ENCODE measurements around the gene CPT1A.
"Not testable (repeated sequence)": the region's sequence is repeated elsewhere in the genome, so short reads cannot be mapped to it uniquely, and the experiment has no call there.

CPT1A gene

GRCh38 chr11:68868221-68868835 lies 26.6 kb upstream of the CPT1A start:
- Histone ChIP-seq H3K36me3 (ENCODE audit: control insufficient read depth in 1 of 2, insufficient read depth in 2 of 2, low read length in 2 of 2) (no peaks in the 10 kb centered on the region), H3K9me3 (ENCODE audit: control insufficient read depth in 1 of 2, low read length in 2 of 2) (peaks cover 0 to 7% of the 10 kb centered on the region in 2 donors), H3K4me3 (ENCODE audit: low read depth in 1 of 2, low read length in 2 of 2) (no peak overlapping the region), H3K27ac (ENCODE audit: low read length) (no peak overlapping the region), H3K4me1 (ENCODE audit: control insufficient read depth in 1 of 2, insufficient read depth in 2 of 2, low read length in 2 of 2) (peaks cover 3 to 18% of the 10 kb centered on the region in 2 donors), H3K27me3 (ENCODE audit: low read depth, low read length) (no peaks in the 10 kb centered on the region)

DNA sequence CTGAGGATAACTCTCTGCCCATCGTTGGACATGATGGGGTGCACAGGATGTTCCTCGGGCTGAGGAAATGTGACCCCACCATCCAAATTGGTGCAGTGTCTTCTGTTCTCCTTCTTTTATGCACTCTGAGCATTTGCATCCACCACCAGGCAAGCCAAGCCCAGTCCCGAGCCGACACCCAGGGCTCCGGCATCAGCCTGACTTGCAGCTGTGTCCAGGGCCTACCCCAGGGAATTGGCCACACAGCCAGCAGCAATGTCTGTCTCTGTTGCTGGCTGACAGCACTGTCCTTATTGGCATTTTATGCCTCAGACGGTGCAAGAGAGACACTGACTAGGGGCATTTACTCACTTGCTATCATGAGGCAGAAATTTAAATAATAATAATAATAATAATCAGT lies 25.4 kb upstream of the CPT1A start:
- H3K27ac ChIP-seq (ENCODE audit: low read length), result no peak overlapping the region
- peaks cover 3 to 8% of the 10 kb centered on the region in 2 donors for H3K4me1 ChIP-seq (ENCODE audit: control insufficient read depth in 1 of 2, insufficient read depth in 2 of 2, low read length in 2 of 2)
- no peaks in the 10 kb centered on the region for H3K27me3 ChIP-seq (ENCODE audit: low read depth, low read length)
- peaks cover 0 to 7% of the 10 kb centered on the region in 2 donors for H3K9me3 ChIP-seq (ENCODE audit: control insufficient read depth in 1 of 2, low read length in 2 of 2)
- no peaks in the 10 kb centered on the region for H3K36me3 ChIP-seq (ENCODE audit: control insufficient read depth in 1 of 2, insufficient read depth in 2 of 2, low read length in 2 of 2)
- H3K4me3 ChIP-seq (ENCODE audit: low read depth in 1 of 2, low read length in 2 of 2), result no peak overlapping the region

GRCh38 chr11:68865241-68865640 lies 23.5 kb upstream of the CPT1A start:
- H3K36me3 ChIP-seq (ENCODE audit: control insufficient read depth in 1 of 2, insufficient read depth in 2 of 2, low read length in 2 of 2), result no peaks in the 10 kb centered on the region
- no peaks in the 10 kb centered on the region for H3K27me3 ChIP-seq (ENCODE audit: low read depth, low read length)
- peaks cover 0 to 7% of the 10 kb centered on the region in 2 donors for H3K9me3 ChIP-seq (ENCODE audit: control insufficient read depth in 1 of 2, low read length in 2 of 2)
- no peak overlapping the region for H3K27ac ChIP-seq (ENCODE audit: low read length)
- no peak overlapping the region for H3K4me3 ChIP-seq (ENCODE audit: low read depth in 1 of 2, low read length in 2 of 2)
- H3K4me1 ChIP-seq (ENCODE audit: control insufficient read depth in 1 of 2, insufficient read depth in 2 of 2, low read length in 2 of 2), result peaks cover 3 to 8% of the 10 kb centered on the region in 2 donors

GRCh38 chr11:68863553-68864265 lies 22.0 kb upstream of the CPT1A start:
- Histone ChIP-seq H3K4me1 (ENCODE audit: control insufficient read depth in 1 of 2, insufficient read depth in 2 of 2, low read length in 2 of 2) (no peaks in the 10 kb centered on the region), H3K27ac (ENCODE audit: low read length) (no peak overlapping the region), H3K4me3 (ENCODE audit: low read depth in 1 of 2, low read length in 2 of 2) (no peak overlapping the region), H3K27me3 (ENCODE audit: low read depth, low read length) (no peaks in the 10 kb centered on the region), H3K9me3 (ENCODE audit: control insufficient read depth in 1 of 2, low read length in 2 of 2) (peaks cover 0 to 7% of the 10 kb centered on the region in 2 donors), H3K36me3 (ENCODE audit: control insufficient read depth in 1 of 2, insufficient read depth in 2 of 2, low read length in 2 of 2) (no peaks in the 10 kb centered on the region)

DNA sequence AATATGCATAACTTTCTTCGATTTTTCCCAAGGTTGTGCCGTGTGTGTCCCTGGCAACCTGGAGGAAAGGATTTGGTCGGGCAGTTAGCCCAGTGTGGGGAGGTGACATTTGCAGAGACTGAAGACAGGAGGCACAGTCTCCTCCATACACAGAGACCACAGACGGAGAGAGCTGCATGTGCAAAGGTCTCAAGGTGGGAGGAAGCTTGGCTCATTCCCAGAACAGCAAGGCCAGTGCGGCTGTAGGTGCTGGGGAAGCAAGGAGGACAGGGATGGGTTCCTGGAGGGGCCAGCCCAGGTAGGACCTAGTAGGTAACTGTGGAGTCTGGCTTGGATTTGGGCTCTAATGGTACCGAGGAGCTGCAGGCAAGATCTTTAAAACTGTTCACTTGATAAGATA lies 20.7 kb upstream of the CPT1A start:
- H3K4me1 ChIP-seq (ENCODE audit: control insufficient read depth in 1 of 2, insufficient read depth in 2 of 2, low read length in 2 of 2), result no peaks in the 10 kb centered on the region
- H3K9me3 ChIP-seq (ENCODE audit: control insufficient read depth in 1 of 2, low read length in 2 of 2), result peaks cover 0 to 7% of the 10 kb centered on the region in 2 donors
- no peak overlapping the region for H3K27ac ChIP-seq (ENCODE audit: low read length)
- H3K4me3 ChIP-seq (ENCODE audit: low read depth in 1 of 2, low read length in 2 of 2), result no peak overlapping the region
- no peaks in the 10 kb centered on the region for H3K27me3 ChIP-seq (ENCODE audit: low read depth, low read length)
- no peaks in the 10 kb centered on the region for H3K36me3 ChIP-seq (ENCODE audit: control insufficient read depth in 1 of 2, insufficient read depth in 2 of 2, low read length in 2 of 2)

GRCh38 chr11:68859123-68859522 lies 17.4 kb upstream of the CPT1A start:
- Histone ChIP-seq H3K4me1 (ENCODE audit: control insufficient read depth in 1 of 2, insufficient read depth in 2 of 2, low read length in 2 of 2) (peaks cover 5 to 14% of the 10 kb centered on the region in 2 donors), H3K27me3 (ENCODE audit: low read depth, low read length) (peaks cover 4% of the 10 kb centered on the region), H3K9me3 (ENCODE audit: control insufficient read depth in 1 of 2, low read length in 2 of 2) (peaks cover 0 to 6% of the 10 kb centered on the region in 2 donors), H3K27ac (ENCODE audit: low read length) (no peak overlapping the region), H3K4me3 (ENCODE audit: low read depth in 1 of 2, low read length in 2 of 2) (no peak overlapping the region), H3K36me3 (ENCODE audit: control insufficient read depth in 1 of 2, insufficient read depth in 2 of 2, low read length in 2 of 2) (no peaks in the 10 kb centered on the region)

DNA sequence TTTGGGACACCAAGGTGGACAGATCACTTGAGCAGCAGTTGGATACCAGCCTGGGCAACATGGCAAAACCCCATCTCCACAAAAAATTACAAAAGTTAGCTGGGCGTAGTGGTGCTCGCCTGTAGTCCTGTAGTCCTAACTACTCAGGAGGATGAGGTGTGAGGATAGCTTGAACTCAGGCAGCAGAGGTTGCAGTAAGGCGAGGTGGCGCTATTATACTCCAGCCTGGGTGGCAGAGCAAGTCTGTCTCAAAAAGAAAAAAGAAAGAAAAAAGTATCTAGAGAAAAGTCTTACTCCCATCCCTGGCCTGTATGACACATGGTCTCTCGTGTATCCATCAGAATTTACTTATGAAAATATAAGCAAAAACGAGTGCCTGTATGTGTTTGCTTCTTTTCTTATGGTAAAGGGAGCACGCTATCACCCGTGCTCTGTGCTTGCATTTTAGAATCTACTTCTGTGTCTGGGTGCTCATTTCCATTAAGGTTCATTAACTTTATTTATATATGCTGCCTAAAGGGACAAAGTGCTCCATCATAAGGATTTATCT lies 15.4 kb upstream of the CPT1A start:
- Histone ChIP-seq H3K4me3 (ENCODE audit: low read depth in 1 of 2, low read length in 2 of 2) (no peak overlapping the region), H3K4me1 (ENCODE audit: control insufficient read depth in 1 of 2, insufficient read depth in 2 of 2, low read length in 2 of 2) (peaks cover 5 to 16% of the 10 kb centered on the region in 2 donors), H3K27ac (ENCODE audit: low read length) (peak overlapping the region; percentile 47), H3K27me3 (ENCODE audit: low read depth, low read length) (peaks cover 8% of the 10 kb centered on the region), H3K9me3 (ENCODE audit: control insufficient read depth in 1 of 2, low read length in 2 of 2) (no peaks in the 10 kb centered on the region), H3K36me3 (ENCODE audit: control insufficient read depth in 1 of 2, insufficient read depth in 2 of 2, low read length in 2 of 2) (no peaks in the 10 kb centered on the region)

DNA sequence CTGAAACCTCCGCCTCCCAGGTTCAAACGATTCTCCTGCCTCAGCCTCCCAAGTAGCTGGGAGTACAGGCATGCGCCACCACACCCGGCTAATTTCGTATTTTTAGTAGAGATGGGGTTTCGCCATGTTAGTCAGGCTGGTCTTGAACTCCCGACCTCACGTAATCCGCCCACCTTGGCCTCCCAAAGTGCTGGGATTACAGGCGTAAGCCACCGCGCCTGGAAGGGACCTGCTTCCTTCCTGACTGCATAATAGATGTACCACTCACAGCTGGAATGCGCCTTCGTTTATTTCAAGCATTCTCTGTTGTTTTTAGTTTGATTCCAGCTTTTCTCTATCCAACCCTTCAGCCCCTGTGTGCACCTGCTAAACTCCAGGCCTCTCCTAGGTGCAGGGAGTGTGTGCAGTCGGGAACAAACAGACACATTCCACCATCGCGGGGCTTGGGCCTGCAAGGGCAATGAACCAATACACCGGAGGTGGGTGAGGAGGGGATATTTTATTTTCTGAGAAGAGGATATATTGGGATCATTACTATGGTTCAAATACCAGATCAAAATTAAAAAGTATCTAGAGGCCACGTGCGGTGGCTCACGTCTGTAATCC lies 14.8 kb upstream of the CPT1A start:
- not testable (repeated sequence) for H3K27ac ChIP-seq (ENCODE audit: low read length); H3K36me3 ChIP-seq (ENCODE audit: control insufficient read depth in 1 of 2, insufficient read depth in 2 of 2, low read length in 2 of 2); H3K9me3 ChIP-seq (ENCODE audit: control insufficient read depth in 1 of 2, low read length in 2 of 2); H3K27me3 ChIP-seq (ENCODE audit: low read depth, low read length); H3K4me3 ChIP-seq (ENCODE audit: low read depth in 1 of 2, low read length in 2 of 2)
- H3K4me1 ChIP-seq (ENCODE audit: control insufficient read depth in 1 of 2, insufficient read depth in 2 of 2, low read length in 2 of 2), result peaks cover 5 to 16% of the 10 kb centered on the region in 2 donors

DNA sequence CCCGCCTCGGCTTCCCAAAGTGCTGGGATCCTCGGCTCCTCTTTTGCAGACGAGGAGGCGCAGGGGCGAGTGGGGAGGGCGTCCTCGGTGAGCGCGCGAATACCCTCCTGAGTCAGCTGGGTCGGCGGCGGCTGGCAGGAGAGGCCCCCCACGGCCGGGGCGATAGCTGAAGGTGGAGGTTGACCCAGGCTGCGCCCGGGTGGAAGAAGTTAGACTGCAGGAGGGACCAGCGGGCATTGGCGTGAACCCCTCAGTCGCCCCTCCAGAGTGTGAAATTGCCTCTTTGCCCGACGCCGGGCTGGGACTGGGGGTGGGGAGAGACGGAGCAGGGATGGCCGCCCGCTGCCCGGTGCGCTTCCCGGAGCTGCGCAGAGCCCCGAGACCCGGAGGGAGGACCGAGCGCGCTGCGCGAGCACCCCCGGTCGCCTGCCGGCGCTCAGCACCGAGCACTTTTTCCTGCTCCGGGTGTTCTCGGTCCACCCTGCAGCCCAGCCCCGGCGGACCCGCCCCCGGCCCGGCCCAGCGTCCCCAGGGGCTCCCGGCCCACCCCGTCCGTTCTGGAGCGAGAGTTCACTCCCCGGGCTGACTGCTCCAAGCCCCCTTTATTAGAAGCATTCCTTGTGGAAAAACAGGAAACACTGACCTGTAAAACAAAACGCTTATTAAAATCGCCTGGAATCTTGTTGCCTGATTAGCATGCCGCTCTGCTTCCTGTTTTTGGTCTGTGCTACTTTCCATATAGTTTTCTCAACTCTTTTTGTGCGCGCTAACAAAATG lies 13.7 kb upstream of the CPT1A start:
- Histone ChIP-seq H3K4me3 (ENCODE audit: low read depth in 1 of 2, low read length in 2 of 2) (peak overlapping the region; percentile 59 to 67), H3K4me1 (ENCODE audit: control insufficient read depth in 1 of 2, insufficient read depth in 2 of 2, low read length in 2 of 2) (peaks cover 5 to 16% of the 10 kb centered on the region in 2 donors), H3K36me3 (ENCODE audit: control insufficient read depth in 1 of 2, insufficient read depth in 2 of 2, low read length in 2 of 2) (no peaks in the 10 kb centered on the region), H3K9me3 (ENCODE audit: control insufficient read depth in 1 of 2, low read length in 2 of 2) (no peaks in the 10 kb centered on the region), H3K27me3 (ENCODE audit: low read depth, low read length) (peaks cover 8% of the 10 kb centered on the region), H3K27ac (ENCODE audit: low read length) (no peak overlapping the region)

DNA sequence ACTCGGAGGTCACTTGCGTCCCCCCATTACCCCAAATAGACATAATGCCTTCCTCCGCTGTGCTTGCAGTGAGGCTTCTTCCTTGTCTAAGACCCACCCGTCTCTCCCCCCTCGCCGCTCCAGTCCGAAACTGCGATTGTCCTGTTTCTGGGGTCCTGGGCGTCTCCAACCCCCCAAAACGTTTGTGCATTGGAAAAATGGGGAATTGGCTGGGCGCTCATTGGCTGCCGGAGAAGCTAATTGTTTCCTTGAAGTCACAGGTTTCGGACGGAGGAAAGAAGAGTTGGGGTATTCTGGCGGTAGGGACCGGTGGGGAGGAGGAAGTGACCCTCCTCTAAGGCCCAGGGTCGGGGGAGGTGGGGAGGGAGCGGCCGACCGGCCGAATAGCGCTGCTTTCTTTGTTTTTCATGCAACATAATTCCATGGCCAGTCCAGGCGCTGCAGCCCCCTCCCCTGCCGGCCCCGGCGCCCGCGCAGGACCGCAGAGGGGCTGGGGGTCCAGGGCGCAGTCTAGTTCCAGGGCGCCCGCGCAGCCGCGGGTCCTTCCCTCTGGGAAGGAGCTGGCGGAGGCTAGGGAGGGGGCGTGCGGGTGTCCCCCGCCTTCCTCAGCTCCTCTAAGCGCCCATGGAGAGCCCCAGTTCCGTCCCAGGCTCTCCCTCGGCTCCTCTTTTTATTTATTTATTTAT lies 12.7 kb upstream of the CPT1A start:
- H3K27ac ChIP-seq (ENCODE audit: low read length), result no peak overlapping the region
- H3K4me1 ChIP-seq (ENCODE audit: control insufficient read depth in 1 of 2, insufficient read depth in 2 of 2, low read length in 2 of 2), result peaks cover 5 to 16% of the 10 kb centered on the region in 2 donors
- peaks cover 8% of the 10 kb centered on the region for H3K27me3 ChIP-seq (ENCODE audit: low read depth, low read length)
- peak overlapping the region in 1 of 2 donors; percentile 58 for H3K4me3 ChIP-seq (ENCODE audit: low read depth in 1 of 2, low read length in 2 of 2)
- H3K9me3 ChIP-seq (ENCODE audit: control insufficient read depth in 1 of 2, low read length in 2 of 2), result no peaks in the 10 kb centered on the region
- no peaks in the 10 kb centered on the region for H3K36me3 ChIP-seq (ENCODE audit: control insufficient read depth in 1 of 2, insufficient read depth in 2 of 2, low read length in 2 of 2)

All from muscle layer of duodenum (tissue), 2 donors.